Keratinocyte (primary cell): ENCODE measurements around the gene GFOD1. TPM values are rescaled to one million over a fixed set of nuclear protein-coding genes. Genes with fewer than 3 reads are reported as not detected.

Source experiments
- DNase-seq: peaks from one replicate; pipeline ENCODE4 v3.0.0-alpha.2; 2011; ENCODE audit warnings: low read depth, missing footprints, low spot score
- FAIRE-seq: peaks from 2 replicates; lab custom pipeline; 2011; peaks lifted over from hg19 to GRCh38; lab: Jason Lieb, UNC
- H2AFZ ChIP-seq: 2 replicates; pipeline ENCODE4 v1.6.0; 2012; ENCODE audit warnings: low read length, control low read depth, inconsistent platforms; ENCODE audit not compliant: control insufficient read depth
- H3K27ac ChIP-seq: 2 replicates; pipeline ENCODE4 v1.5.1; 2011; ENCODE audit warnings: low read length; ENCODE audit not compliant: control insufficient read depth, insufficient read depth
- H3K27me3 ChIP-seq: 3 replicates; pipeline ENCODE4 v1.6.0; 2011; ENCODE audit warnings: low read length; ENCODE audit not compliant: control insufficient read depth, insufficient read depth; ENCODE audit errors: extremely low read depth
- H3K36me3 ChIP-seq, 2 experiments: 2 replicates in 1 of 2; 3 replicates in 1 of 2; pipeline ENCODE4 v1.5.1; 2011; ENCODE audit warnings: low read length in 2 of 2, mild to moderate bottlenecking in 1 of 2; ENCODE audit not compliant: control insufficient read depth in 2 of 2, insufficient read depth in 2 of 2; ENCODE audit errors: extremely low read depth in 1 of 2
- H3K4me1 ChIP-seq: 3 replicates; pipeline ENCODE4 v1.5.1; 2011; ENCODE audit warnings: low read length; ENCODE audit not compliant: control insufficient read depth, insufficient read depth; ENCODE audit errors: extremely low read depth
- H3K4me2 ChIP-seq: 3 replicates; pipeline ENCODE4 v1.6.0; 2011; ENCODE audit warnings: low read depth, low read length; ENCODE audit not compliant: control insufficient read depth, insufficient read depth; ENCODE audit errors: extremely low read depth
- H3K4me3 ChIP-seq, 3 experiments: fragments of 200-600 bp in 1 of 3; sonication (generic) in 1 of 3; 2 replicates in 2 of 3; 3 replicates in 1 of 3; pipeline ENCODE4 v1.5.1; 2011 to 2016; ENCODE audit warnings: low read length in 3 of 3, mild to moderate bottlenecking in 3 of 3, control low read depth in 2 of 3, inconsistent platforms in 1 of 3, low read depth in 1 of 3, mixed read lengths in 1 of 3, mixed run types in 1 of 3, moderate library complexity in 1 of 3; ENCODE audit not compliant: control insufficient read depth in 2 of 3, insufficient read depth in 2 of 3; ENCODE audit errors: extremely low read depth in 1 of 3
- H3K79me2 ChIP-seq: 2 replicates; pipeline ENCODE4 v1.6.0; 2012; ENCODE audit warnings: low read length; ENCODE audit not compliant: control insufficient read depth, insufficient read depth
- H3K9ac ChIP-seq: 3 replicates; pipeline ENCODE4 v1.6.0; 2011; ENCODE audit warnings: low read length; ENCODE audit not compliant: control insufficient read depth, insufficient read depth; ENCODE audit errors: extremely low read depth
- H3K9me1 ChIP-seq: 3 replicates; pipeline ENCODE4 v1.6.0; 2011; ENCODE audit warnings: low read length; ENCODE audit not compliant: control insufficient read depth, insufficient read depth; ENCODE audit errors: extremely low read depth
- H3K9me3 ChIP-seq: 2 replicates; pipeline ENCODE4 v1.5.1; 2012; ENCODE audit warnings: low read depth, low read length; ENCODE audit not compliant: control insufficient read depth
- H4K20me1 ChIP-seq: 3 replicates; pipeline ENCODE4 v1.6.0; 2011; ENCODE audit warnings: low read length; ENCODE audit not compliant: control insufficient read depth, insufficient read depth; ENCODE audit errors: extremely low read depth
- EZH2 ChIP-seq: IDR thresholded peaks from one replicate; pipeline ENCODE4 v1.6.1; 2012; ENCODE audit warnings: inconsistent platforms, mild to moderate bottlenecking, low read length, moderate library complexity
- dilution Hi-C: fragments of 300-500 bp; cut with MboI; formaldehyde crosslinking; loops from one replicate; pipeline ENCODE4 v1.7.0; 2020; ENCODE audit warnings: low sequenced_read_pairs; ENCODE audit not compliant: extremely low pct_ligation_motif_present
- polyA plus RNA-seq, 5 experiments: library from polyadenylated mRNA; depleted of rRNA in 3 of 5; stranded (reverse) in 3 of 5; stranded (forward) in 1 of 5; unstranded in 1 of 5; fragments of >200 nt; gene quantifications; 1 replicate in 1 of 5; 2 replicates in 3 of 5; 3 replicates in 1 of 5; pipeline versions ENCODE4 v1.2.1 to v1.2.3, GENCODE V29; 2011 to 2012; ENCODE audit warnings: missing spikeins in 2 of 5, low read depth in 1 of 5, low replicate concordance in 1 of 5
- TF ChIP-seq, protein P1 (sequence below), 3 experiments: IDR thresholded peaks in 1 of 3; conservative IDR thresholded peaks in 1 of 3; optimal IDR thresholded peaks in 1 of 3; 2 replicates in 2 of 3; 3 replicates in 1 of 3; pipeline versions ENCODE3 to v1.5.1; 2011; ENCODE audit warnings: low read length in 3 of 3, mild to moderate bottlenecking in 3 of 3, moderate library complexity in 2 of 3, control low read depth in 1 of 3, inconsistent platforms in 1 of 3; ENCODE audit not compliant: insufficient read depth in 2 of 3; ENCODE audit errors: extremely low read depth in 1 of 3

GFOD1 gene
- polyA plus RNA-seq, 1 donor (not counting 4 experiments of a cell fraction or from before 2014, with no cell fraction given): 7.2 TPM

DNA sequence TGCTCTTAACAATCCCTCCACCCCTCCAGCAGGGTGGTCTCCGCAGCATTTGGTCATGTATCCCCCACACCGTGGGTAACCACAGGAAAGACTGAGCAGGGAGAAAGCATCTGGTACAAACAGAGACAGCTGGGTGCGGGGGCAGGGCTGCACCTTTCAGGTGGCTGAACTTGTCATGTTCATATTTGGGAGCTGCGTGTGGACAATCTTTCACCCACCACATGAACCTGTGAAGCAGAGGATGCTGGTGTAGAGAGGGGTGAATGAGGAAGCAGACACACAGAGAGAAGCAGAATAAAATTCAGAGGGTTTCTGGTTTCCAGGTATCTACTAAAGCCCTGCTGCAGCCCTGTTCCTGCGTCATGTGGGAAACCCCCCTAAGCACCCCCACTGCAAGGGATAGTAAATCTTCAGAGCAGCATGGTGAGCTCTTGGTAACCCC is 8.9 kb downstream of the GFOD1 start:
- Histone ChIP-seq H3K9me3 (no peaks in the 10 kb centered on the region), H3K27me3 (no peaks in the 10 kb centered on the region), H4K20me1 (no peaks in the 10 kb centered on the region), H3K4me3 (no peak overlapping the region), H3K36me3 (peaks cover 4 to 14% of the 10 kb centered on the region in 2 experiments), H3K27ac (no peak overlapping the region), H2AFZ (no peak overlapping the region), H3K9me1 (no peaks in the 10 kb centered on the region), H3K4me2 (no peak overlapping the region), H3K9ac (no peak overlapping the region), H3K4me1 (peaks cover 53% of the 10 kb centered on the region), H3K79me2 (peaks cover 30% of the 10 kb centered on the region)
- no peak for FAIRE-seq
- dilution Hi-C loops: no loop called here
- no peak for DNase-seq
- TF ChIP-seq, protein P1, sequence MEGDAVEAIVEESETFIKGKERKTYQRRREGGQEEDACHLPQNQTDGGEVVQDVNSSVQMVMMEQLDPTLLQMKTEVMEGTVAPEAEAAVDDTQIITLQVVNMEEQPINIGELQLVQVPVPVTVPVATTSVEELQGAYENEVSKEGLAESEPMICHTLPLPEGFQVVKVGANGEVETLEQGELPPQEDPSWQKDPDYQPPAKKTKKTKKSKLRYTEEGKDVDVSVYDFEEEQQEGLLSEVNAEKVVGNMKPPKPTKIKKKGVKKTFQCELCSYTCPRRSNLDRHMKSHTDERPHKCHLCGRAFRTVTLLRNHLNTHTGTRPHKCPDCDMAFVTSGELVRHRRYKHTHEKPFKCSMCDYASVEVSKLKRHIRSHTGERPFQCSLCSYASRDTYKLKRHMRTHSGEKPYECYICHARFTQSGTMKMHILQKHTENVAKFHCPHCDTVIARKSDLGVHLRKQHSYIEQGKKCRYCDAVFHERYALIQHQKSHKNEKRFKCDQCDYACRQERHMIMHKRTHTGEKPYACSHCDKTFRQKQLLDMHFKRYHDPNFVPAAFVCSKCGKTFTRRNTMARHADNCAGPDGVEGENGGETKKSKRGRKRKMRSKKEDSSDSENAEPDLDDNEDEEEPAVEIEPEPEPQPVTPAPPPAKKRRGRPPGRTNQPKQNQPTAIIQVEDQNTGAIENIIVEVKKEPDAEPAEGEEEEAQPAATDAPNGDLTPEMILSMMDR (optimal IDR thresholded peaks at IDR 0.05 in 1 of 3, IDR thresholded peaks at IDR 0.05 in 1 of 3, conservative IDR thresholded peaks at IDR 0.05 in 1 of 3; ENCODE audit: extremely low read depth in 1 of 3, insufficient read depth in 2 of 3, low read length in 3 of 3): no peak

DNA sequence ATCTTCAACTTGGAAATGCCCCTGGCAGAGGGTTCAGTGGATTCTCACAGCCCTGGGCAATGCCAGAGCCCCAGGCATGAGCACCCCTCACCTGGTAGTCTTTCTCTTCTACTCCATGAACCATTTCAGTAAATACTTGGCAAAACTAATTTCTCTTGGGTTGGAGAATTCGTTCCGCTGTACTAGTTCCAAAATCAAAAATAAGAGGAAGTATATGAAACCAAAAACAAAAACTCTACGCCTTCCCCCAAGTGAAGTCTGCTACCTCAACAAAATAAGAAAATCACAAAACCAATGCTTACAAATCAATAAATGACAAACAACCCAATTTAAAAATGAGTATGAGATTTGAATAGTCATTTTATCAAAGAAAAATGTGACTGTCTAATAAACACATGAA is 12.6 kb downstream of the GFOD1 start:
- Histone ChIP-seq H3K9ac (peak overlapping the region; percentile 30), H3K4me1 (peaks cover 32% of the 10 kb centered on the region), H2AFZ (no peak overlapping the region), H3K36me3 (peaks cover 5 to 15% of the 10 kb centered on the region in 2 experiments), H3K4me2 (peak overlapping the region; percentile 61), H3K27ac (peak overlapping the region; percentile 75), H3K9me1 (no peaks in the 10 kb centered on the region), H3K9me3 (no peaks in the 10 kb centered on the region), H3K4me3 (no peak overlapping the region), H4K20me1 (no peaks in the 10 kb centered on the region), H3K79me2 (peaks cover 46% of the 10 kb centered on the region), H3K27me3 (no peaks in the 10 kb centered on the region)
- TF ChIP-seq, protein P1 (optimal IDR thresholded peaks at IDR 0.05 in 1 of 3, IDR thresholded peaks at IDR 0.05 in 1 of 3, conservative IDR thresholded peaks at IDR 0.05 in 1 of 3; ENCODE audit: extremely low read depth in 1 of 3, insufficient read depth in 2 of 3, low read length in 3 of 3): no peak
- TF ChIP-seq EZH2: no peak
- dilution Hi-C loops: no loop called here
- DNase-seq: no peak
- no peak for FAIRE-seq
